GM19240 (cell line): Measurements from ENCODE around the gene MOB1B.

Experiments
- DNase-seq: peaks from one replicate; pipeline ENCODE4 v3.0.0; 2011; ENCODE audit warnings: low spot score; ENCODE audit not compliant: insufficient read length

Gene MOB1B

DNA sequence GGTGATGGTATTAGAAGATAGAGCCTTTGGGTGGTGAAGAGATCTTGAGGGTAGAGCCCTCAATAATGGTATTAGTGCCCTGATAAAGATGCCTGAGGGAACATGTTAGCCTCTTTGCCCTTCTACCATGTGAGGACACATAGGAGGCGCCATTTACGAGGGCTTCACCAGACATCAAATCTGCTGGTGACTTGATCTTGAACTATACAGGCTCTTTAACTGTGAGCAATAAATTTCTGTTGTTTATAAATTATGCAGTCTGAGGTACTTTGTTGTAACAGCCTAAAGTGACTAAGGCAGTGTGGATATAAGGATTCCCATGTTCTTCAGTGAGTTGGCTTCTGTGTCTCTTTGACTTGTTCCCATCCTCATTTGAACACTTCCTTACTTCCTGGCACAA lies 11.8 kb downstream of the MOB1B start:
- DNase-seq, result no peak

DNA sequence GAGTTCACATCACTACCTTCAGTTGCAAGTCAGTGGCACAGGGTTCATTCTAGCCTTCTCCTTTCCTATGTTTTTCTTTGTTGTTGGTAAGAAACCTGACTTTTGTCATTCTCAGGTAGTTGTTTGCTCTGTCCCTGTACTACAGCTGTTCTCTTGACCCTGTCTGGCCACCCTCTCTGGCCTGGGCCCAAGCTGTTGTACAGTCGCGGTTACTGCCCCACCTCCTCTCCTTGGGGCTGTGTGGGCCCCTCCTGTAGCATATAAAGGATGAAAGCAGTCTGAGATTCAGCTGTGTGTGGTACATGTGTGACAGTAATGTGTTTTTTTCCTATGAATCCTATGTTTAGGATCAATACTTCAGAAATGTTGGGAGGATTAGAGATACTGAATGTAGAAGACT lies 12.5 kb downstream of the MOB1B start:
- no peak for DNase-seq

- DNase-seq, result no peak
Measured at GRCh38 chr4:70915036-70915815, 13.1 kb downstream of the MOB1B start.

- DNase-seq, result no peak
Measured at GRCh38 chr4:70915874-70916559, 13.8 kb downstream of the MOB1B start.

- no peak for DNase-seq
Measured at GRCh38 chr4:70920592-70920991, 18.4 kb downstream of the MOB1B start.

DNA sequence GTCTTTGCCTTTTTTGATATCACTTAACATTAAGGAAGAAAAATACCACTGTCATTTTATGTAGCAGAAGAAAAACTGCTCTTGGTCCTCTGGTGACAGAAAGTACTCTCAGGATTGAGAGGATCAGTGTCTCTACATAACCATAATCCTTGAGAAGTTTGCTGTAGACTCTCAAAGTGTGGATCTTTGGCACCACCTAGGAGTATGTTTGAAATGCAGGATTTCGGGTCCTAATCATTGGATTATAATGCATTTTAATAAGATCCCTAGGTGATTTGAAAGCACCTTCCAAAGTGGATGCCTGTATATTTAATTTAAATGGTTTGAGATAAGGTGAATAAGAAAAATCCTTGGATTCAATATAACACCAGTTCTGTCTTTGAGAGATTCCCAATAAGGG lies 23.2 kb downstream of the MOB1B start:
- DNase-seq, result no peak

DNA sequence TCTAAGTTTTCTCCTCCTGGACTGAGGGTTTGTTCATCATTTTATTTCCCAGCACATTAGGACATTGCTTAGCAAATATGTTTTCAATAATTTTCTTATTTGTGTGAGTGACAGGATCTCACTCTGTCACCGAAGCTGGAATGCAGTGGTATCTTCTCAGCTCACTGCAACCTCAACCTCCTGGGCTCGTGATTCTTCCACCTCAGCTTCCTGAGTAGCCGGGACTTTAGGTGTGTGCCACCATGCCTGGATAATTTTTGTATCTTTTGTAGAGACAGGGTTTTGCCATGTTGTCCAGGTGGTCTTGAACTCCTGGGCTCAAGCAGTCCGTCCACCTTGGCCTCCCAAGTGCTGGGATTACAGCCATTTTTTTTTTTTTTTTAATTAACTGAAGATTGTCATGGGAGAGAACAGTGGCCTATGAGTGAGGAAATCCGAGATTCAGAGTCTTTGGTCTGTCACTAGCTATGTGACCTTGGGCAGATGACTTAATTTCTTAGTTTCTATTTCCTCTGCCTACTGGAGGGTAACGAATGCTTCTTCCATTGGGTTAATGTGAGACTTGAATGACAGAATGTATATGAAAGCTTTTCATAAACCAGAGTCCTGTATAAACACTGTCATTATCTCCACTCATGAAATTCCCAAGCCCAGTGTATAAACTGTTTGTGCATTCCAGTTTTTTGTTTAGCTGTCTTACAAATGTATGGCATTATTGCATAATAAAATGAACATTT lies 23.9 kb downstream of the MOB1B start:
- DNase-seq, result no peak

- DNase-seq, result no peak
Measured at GRCh38 chr4:70927502-70928137, 25.5 kb downstream of the MOB1B start.

GRCh38 chr4:70930530-70931256 lies 28.5 kb downstream of the MOB1B start:
- DNase-seq, result no peak

DNA sequence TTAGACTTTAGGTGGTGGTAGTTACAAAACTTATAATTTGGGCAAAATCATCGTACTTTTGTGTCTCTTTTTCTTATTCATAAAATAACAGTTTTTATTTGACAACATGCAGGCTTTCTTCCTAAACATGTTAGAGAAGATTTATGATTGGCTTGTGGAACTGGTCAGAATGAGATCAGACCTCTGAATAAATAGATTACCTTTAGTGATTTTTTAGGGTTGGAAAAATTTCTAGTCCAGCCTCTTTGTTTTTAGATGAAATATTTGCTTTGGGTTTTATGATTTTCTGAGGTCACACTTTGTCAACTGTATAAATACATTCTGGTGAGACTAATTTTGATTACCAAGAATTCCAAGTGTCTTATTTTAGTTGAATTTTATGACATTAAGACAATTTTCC lies 29.2 kb downstream of the MOB1B start:
- DNase-seq, result no peak

GRCh38 chr4:70932984-70933383 lies 30.8 kb downstream of the MOB1B start:
- no peak for DNase-seq

- no peak for DNase-seq
Measured at GRCh38 chr4:70935038-70935695, 33.0 kb downstream of the MOB1B start.

DNA sequence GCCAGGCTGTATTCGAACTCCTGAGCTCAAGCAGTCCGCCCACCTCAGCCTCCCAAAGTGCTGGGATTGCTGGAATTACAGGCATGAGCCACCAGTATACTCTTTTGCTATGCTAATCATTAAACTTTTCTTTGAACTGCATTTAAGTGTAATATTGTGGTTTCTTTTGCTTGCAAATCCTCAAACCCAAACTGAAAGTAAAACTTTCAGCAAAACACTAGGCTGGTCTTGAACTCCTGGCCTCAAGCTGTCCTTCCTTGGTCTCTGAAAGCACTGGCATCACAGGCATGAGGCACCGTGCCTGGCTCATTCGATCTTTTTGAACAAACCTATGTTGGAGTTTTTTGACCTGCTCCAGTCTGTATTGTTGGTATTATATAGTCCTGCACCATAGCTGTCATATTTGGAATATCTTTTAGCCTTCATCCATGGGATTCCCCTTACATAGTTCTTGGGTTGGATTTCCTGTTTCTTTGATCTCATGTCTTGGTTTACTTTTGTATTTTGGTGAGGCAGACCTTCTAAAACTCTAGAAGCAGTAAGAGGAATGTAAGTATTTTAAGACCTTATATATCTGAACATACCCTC lies 34.1 kb downstream of the MOB1B start:
- no peak for DNase-seq

DNA sequence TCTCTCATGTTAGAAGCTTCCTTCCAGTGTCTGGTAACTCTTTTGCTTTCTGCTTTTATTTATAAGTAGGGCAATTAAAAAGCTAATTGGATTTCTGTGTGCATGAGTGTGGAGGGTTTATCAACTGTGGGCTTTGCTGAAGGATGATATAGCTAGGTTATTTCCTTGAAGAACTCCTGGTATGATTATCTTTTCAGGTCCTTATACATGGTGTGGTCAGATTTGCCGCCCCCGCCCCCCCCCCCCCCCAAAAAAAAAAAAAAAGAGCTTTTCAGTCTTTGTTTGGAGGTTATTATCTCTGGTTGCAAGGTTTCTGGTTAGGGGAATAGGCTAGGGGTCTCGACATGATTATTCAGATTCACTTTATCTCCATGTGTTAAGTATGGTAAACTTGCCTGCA lies 35.9 kb downstream of the MOB1B start:
- no peak for DNase-seq

- DNase-seq, result no peak
Measured at GRCh38 chr4:70940134-70940533, 38.0 kb downstream of the MOB1B start.

DNA sequence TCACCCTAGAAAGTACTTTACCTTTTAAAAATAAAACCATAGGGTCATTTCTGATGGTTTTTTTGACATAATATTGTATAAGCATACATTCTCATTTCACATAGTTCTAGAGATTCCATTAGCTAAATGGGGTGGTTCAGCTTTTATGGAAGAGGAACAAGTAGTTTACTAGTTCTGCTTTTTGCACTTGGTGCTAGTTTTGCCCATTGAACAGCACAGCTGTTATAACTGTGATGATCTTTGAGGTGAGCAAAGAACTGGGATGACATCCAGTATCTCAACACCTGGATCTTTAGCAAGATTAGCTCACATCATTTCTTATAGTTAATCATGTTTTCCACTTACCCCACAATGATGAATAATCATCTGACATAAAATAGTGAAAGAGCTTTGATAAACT lies 40.9 kb downstream of the MOB1B start:
- DNase-seq, result no peak

GRCh38 chr4:70945046-70945445 lies 42.9 kb downstream of the MOB1B start:
- DNase-seq, result no peak

DNA sequence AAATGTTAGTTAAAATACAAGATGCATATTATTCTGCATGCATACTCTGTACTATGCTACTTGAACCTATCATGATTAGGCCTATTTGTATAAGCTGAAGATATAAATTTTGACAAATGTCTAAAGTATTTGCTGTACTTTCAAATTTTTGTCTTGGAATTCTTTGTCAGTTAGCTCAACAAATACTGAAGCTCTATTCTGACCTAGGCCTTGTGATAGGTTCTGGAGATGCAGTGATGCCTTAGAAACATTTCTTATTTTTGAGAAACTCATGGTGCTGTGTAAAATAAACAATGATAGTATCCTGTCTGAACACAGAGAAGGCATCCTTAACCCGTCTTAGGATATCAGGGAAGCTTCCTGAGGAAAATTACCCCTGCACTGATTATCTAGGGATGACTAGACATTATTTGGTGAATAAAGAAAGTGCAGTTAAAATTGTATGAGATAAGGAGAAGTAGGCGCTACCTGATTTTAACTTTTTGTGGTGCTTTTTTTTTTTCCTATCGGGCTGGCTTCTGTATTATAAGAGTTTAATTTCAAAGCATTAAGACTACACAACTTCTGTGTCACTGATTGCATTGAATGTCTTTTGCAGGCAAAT lies 43.4 kb downstream of the MOB1B start:
- DNase-seq, result no peak

DNA sequence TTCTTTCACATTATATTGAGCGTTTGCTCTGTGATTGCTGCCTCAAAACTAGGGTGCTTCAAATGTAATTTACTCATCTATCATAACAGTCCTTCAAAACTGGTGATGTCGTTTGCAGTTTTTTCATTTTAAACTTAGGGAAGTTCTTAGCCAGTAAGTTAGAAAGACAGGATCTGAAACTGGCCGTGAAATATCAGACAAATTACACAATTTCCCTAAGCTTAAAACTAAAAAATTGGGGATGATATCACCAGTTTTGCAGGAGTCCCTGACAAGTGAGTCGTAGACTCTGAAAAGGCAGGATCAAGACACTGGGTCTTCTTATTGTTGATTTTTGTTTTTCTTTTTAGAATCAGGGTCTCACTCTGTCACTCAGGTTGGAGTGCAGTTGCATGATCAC lies 44.8 kb downstream of the MOB1B start:
- DNase-seq, result no peak
